GM12873 (cell line): ENCODE measurements around the gene TBX19.
A peak's percentile ranks its signal among the peaks of the same experiment; 100 is the strongest.

Experiments
- TF ChIP-seq, protein P1 (sequence below): IDR thresholded peaks from 2 replicates; pipeline ENCODE4 v1.5.1; 2012; ENCODE audit warnings: low read depth, mild to moderate bottlenecking, moderate library complexity, low read length, control low read depth; ENCODE audit not compliant: insufficient read depth; ENCODE audit errors: missing control alignments

The TBX19 gene

GRCh38 chr1:168280296-168280927 lies at the start of gene TBX19:
TBX19 (plus strand) TSS chr1:168280877; CDS start chr1:168281091, 214 bp downstream.
- TF ChIP-seq, protein P1, sequence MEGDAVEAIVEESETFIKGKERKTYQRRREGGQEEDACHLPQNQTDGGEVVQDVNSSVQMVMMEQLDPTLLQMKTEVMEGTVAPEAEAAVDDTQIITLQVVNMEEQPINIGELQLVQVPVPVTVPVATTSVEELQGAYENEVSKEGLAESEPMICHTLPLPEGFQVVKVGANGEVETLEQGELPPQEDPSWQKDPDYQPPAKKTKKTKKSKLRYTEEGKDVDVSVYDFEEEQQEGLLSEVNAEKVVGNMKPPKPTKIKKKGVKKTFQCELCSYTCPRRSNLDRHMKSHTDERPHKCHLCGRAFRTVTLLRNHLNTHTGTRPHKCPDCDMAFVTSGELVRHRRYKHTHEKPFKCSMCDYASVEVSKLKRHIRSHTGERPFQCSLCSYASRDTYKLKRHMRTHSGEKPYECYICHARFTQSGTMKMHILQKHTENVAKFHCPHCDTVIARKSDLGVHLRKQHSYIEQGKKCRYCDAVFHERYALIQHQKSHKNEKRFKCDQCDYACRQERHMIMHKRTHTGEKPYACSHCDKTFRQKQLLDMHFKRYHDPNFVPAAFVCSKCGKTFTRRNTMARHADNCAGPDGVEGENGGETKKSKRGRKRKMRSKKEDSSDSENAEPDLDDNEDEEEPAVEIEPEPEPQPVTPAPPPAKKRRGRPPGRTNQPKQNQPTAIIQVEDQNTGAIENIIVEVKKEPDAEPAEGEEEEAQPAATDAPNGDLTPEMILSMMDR, result no peak

GRCh38 chr1:168234846-168235547 lies 45.7 kb upstream of the TBX19 start:
- TF ChIP-seq, protein P1, result peak; percentile 80

DNA sequence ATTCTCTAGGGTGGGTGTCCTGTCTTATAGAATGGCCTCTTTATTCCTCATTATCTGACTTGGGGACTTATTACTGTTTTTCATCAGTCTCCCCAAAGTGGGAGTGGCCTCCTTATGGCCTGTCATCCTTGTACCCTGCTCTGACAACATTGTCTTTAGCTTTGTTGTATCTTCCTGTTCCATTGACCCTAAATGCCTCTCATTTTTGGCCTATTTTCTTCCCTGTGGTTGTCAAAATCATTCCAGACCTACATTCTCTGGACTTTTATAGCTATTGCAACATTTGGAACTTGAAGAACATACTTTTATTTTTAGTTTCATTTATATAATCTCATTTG lies 45.2 kb upstream of the TBX19 start:
- TF ChIP-seq, protein P1, result no peak

- TF ChIP-seq, protein P1, result no peak
Observed at GRCh38 chr1:168235937-168236336, 44.7 kb upstream of the TBX19 start.

DNA sequence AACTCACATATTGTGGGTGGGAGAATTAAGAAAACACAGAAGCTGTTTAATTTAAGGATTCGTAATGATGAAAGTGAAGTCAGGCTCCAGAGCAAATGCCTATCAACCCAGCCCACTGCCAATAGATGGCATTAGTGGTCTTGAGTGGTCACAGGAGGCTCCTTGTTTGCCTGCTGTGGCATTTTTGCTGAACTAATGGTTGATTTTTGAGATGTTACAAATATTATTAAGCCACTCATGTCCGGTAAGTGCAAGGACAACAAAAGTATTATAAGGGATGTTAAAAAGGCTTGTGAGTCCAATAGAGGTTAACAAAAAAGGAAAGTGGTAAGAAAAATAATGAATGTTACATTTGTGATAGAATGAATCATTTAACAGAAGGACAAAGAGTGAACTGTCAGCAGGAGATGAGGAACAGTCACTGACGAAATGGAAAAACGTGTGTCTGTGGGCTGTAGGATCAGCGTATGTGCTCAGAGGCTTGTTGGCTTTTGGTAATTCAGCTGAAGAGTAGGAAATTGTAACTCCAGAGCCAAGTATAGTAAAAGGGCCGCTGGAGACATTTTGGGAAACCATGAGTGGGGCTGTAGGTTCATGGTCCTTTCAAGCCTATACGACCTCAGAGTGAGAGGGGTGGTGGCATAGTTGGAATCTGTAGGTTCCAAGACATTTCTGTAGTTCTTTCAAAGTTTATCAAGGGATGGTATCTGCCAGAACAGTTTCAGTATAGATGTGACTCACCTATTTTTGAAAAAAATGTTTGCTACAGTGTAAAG lies 43.7 kb upstream of the TBX19 start:
- TF ChIP-seq, protein P1, result no peak

- TF ChIP-seq, protein P1, result no peak
Observed at GRCh38 chr1:168243198-168243597, 37.5 kb upstream of the TBX19 start.

DNA sequence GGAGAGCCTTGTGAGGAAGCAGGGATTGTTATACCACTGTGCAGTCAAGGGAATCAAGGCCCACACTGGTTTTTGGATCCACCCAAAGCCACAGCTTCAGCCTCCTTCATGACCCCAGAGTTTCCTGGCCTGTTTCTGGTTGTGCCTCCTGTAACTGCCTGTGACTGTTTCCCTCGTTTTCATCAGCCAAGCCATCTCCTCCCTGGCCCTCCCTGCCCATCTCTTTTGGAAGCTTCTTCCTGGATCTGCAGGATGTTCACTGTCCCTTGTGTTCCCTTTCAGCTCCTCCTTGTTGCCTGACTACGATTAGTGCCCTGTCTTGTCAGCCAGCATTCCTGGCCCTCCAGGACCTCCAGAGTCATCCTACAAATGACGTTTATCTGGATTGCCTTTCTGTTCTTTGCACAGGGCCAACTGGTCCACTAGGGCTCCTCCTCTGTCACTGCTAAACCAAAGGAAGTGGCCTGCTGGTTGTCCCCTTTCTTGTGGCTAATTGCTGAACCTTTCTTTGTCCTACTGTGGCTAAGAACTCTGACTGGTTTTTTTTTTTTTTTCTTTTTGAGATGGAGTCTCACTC lies 37.0 kb upstream of the TBX19 start:
- TF ChIP-seq, protein P1, result no peak
